Neural cell (in vitro differentiated cells): ENCODE measurements around the gene FOXD2. TPM values are rescaled to one million over a fixed set of nuclear protein-coding genes. Genes with fewer than 3 reads are reported as not detected.

ENCODE experiments used
- H2AFZ ChIP-seq: fragments of 200-600, 300-800 bp; sonication (generic), shearing (Covaris generic); 2 replicates; pipeline ENCODE4 v1.6.0; 2014; ENCODE audit warnings: low read depth, mild to moderate bottlenecking, antibody characterized with exemption, low read length, moderate library complexity
- H3F3A ChIP-seq: fragments of 200-600 bp; shearing (Covaris generic); 2 replicates; pipeline ENCODE4 v1.6.1; 2016; ENCODE audit warnings: mild to moderate bottlenecking, moderate library complexity, mixed read lengths, antibody characterized with exemption, low read length; ENCODE audit not compliant: insufficient read depth, poor library complexity, severe bottlenecking
- H3K27ac ChIP-seq: fragments of 200-600, 300-800 bp; sonication (generic), shearing (Covaris generic); 2 replicates; pipeline ENCODE4 v1.5.1; 2014; ENCODE audit warnings: mild to moderate bottlenecking, low read length, moderate library complexity
- H3K27me3 ChIP-seq: fragments of 300-800, 200-600 bp; sonication (generic), shearing (Covaris generic); 2 replicates; pipeline ENCODE4 v1.6.0; 2014; ENCODE audit warnings: mild to moderate bottlenecking, low read depth, low read length, moderate library complexity; ENCODE audit not compliant: insufficient read depth
- H3K36me3 ChIP-seq: fragments of 300-800, 200-600 bp; sonication (generic), shearing (Covaris generic); 2 replicates; pipeline ENCODE4 v1.5.1; 2014; ENCODE audit warnings: mild to moderate bottlenecking, antibody characterized with exemption, low read length, moderate library complexity; ENCODE audit not compliant: insufficient read depth
- H3K4me2 ChIP-seq: fragments of 300-800, 200-600 bp; sonication (generic), shearing (Covaris generic); 2 replicates; pipeline ENCODE4 v1.6.0; 2014; ENCODE audit warnings: mild to moderate bottlenecking, low read length
- H3K4me3 ChIP-seq: fragments of 300-800, 200-600 bp; sonication (generic), shearing (Covaris generic); 2 replicates; pipeline ENCODE4 v1.5.1; 2014; ENCODE audit warnings: mild to moderate bottlenecking, low read length, moderate library complexity
- H3K79me2 ChIP-seq: fragments of 200-600 bp; shearing (Covaris generic); replicated peaks from 2 replicates; pipeline ENCODE4 v1.6.0; 2014; ENCODE audit warnings: mild to moderate bottlenecking, low read length, moderate library complexity; ENCODE audit not compliant: insufficient read depth
- H3K9ac ChIP-seq: fragments of 300-800, 200-600 bp; sonication (generic), shearing (Covaris generic); 2 replicates; pipeline ENCODE4 v1.6.1; 2016; ENCODE audit warnings: mild to moderate bottlenecking, low read length, mixed read lengths
- H3K9me2 ChIP-seq: fragments of 200-600 bp; shearing (Covaris generic); 2 replicates; pipeline ENCODE4 v1.6.1; 2016; ENCODE audit warnings: mild to moderate bottlenecking, low read length, mixed read lengths; ENCODE audit not compliant: insufficient read depth
- H3K9me3 ChIP-seq: fragments of 200-600, 300-800 bp; sonication (generic), shearing (Covaris generic); 2 replicates; pipeline ENCODE4 v1.6.1; 2016; ENCODE audit warnings: mild to moderate bottlenecking, mixed run types, low read length, moderate library complexity, mixed read lengths
- H4K20me1 ChIP-seq: fragments of 200-600 bp; shearing (Covaris generic); 2 replicates; pipeline ENCODE4 v1.6.1; 2016; ENCODE audit warnings: mild to moderate bottlenecking, mixed run types; ENCODE audit not compliant: insufficient read depth
- EP300 ChIP-seq: fragments of 450-650 bp; conservative IDR thresholded peaks from 2 replicates; pipeline ENCODE4 v1.6.1; 2014; ENCODE audit warnings: antibody characterized with exemption, mild to moderate bottlenecking, moderate library complexity; ENCODE audit not compliant: poor library complexity, severe bottlenecking
- EZH2 ChIP-seq: fragments of 200-600, 300-800 bp; shearing (Covaris generic), sonication (generic); IDR thresholded peaks from 2 replicates; pipeline ENCODE4 v1.6.1; 2014; ENCODE audit warnings: antibody characterized with exemption, low read length, borderline replicate concordance, mild to moderate bottlenecking; ENCODE audit not compliant: insufficient read depth, poor library complexity, severe bottlenecking
- MXI1 ChIP-seq: fragments of 450-650 bp; conservative IDR thresholded peaks from 2 replicates; pipeline ENCODE4 v1.6.1; 2014; ENCODE audit warnings: antibody characterized with exemption, mild to moderate bottlenecking; ENCODE audit not compliant: poor library complexity, severe bottlenecking
- POLR2AphosphoS5 ChIP-seq: IDR thresholded peaks from 2 replicates; pipeline ENCODE4 v1.6.1; 2012
- RAD21 ChIP-seq: fragments of 450-650 bp; conservative IDR thresholded peaks from 2 replicates; pipeline ENCODE4 v1.6.1; 2014; ENCODE audit warnings: antibody characterized with exemption, mild to moderate bottlenecking, moderate library complexity
- SMC3 ChIP-seq: fragments of 450-650 bp; conservative IDR thresholded peaks from 2 replicates; pipeline ENCODE4 v1.6.1; 2014; ENCODE audit warnings: antibody characterized with exemption, mild to moderate bottlenecking, moderate library complexity; ENCODE audit not compliant: poor library complexity
- TAF1 ChIP-seq: IDR thresholded peaks from 2 replicates; pipeline ENCODE4 v1.6.1; 2012; ENCODE audit warnings: low read depth
- polyA plus RNA-seq: library from polyadenylated mRNA; depleted of rRNA; stranded (reverse); fragments of >200 nt; gene quantifications from 2 replicates; pipeline ENCODE4 v1.2.3, GENCODE V29; 2014
- TF ChIP-seq, protein P1 (sequence below): IDR thresholded peaks from 2 replicates; pipeline ENCODE4 v1.6.1; 2012; ENCODE audit warnings: borderline replicate concordance
- TF ChIP-seq, protein P2 (sequence below): fragments of 450-650 bp; IDR thresholded peaks from 2 replicates; pipeline ENCODE4 v1.5.1; 2014; ENCODE audit warnings: antibody characterized with exemption, mild to moderate bottlenecking, moderate library complexity; ENCODE audit not compliant: poor library complexity, severe bottlenecking

FOXD2 gene
- polyA plus RNA-seq, 1 donor from 2014 or later = not detected

DNA sequence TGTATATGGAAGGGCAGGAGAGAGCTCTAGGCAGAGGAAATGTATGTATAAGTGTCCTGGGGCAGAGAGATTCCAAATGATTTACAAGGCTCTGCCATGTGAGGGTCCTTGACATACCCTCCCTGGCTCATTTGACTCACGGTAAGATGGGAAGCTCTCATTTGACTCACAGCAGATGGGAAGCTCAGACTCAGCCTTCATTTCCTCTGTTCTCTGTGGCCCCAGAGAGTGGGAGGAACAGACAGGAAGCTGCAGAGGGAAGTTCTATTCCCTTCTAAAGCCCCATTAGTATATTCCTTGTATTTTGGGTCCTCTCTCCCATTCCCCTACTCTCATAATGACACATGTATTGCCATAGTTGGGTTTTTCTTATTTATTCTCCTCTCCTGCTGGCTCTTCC, 44.9 kb downstream of the FOXD2 start:
- Histone ChIP-seq H3K79me2 (no peaks in the 10 kb centered on the region), H3K27me3 (no peaks in the 10 kb centered on the region), H4K20me1 (no peaks in the 10 kb centered on the region), H3K4me3 (no peak overlapping the region), H3K4me2 (no peak overlapping the region), H2AFZ (no peak overlapping the region), H3K9ac (no peak overlapping the region), H3F3A (no peaks in the 10 kb centered on the region), H3K36me3 (no peaks in the 10 kb centered on the region), H3K9me3 (no peaks in the 10 kb centered on the region), H3K27ac (no peak overlapping the region), H3K9me2 (no peaks in the 10 kb centered on the region)
- TF ChIP-seq EP300 = no peak
- TF ChIP-seq RAD21 = no peak
- TF ChIP-seq, protein P1, sequence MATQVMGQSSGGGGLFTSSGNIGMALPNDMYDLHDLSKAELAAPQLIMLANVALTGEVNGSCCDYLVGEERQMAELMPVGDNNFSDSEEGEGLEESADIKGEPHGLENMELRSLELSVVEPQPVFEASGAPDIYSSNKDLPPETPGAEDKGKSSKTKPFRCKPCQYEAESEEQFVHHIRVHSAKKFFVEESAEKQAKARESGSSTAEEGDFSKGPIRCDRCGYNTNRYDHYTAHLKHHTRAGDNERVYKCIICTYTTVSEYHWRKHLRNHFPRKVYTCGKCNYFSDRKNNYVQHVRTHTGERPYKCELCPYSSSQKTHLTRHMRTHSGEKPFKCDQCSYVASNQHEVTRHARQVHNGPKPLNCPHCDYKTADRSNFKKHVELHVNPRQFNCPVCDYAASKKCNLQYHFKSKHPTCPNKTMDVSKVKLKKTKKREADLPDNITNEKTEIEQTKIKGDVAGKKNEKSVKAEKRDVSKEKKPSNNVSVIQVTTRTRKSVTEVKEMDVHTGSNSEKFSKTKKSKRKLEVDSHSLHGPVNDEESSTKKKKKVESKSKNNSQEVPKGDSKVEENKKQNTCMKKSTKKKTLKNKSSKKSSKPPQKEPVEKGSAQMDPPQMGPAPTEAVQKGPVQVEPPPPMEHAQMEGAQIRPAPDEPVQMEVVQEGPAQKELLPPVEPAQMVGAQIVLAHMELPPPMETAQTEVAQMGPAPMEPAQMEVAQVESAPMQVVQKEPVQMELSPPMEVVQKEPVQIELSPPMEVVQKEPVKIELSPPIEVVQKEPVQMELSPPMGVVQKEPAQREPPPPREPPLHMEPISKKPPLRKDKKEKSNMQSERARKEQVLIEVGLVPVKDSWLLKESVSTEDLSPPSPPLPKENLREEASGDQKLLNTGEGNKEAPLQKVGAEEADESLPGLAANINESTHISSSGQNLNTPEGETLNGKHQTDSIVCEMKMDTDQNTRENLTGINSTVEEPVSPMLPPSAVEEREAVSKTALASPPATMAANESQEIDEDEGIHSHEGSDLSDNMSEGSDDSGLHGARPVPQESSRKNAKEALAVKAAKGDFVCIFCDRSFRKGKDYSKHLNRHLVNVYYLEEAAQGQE = no peak
- TF ChIP-seq, protein P2, sequence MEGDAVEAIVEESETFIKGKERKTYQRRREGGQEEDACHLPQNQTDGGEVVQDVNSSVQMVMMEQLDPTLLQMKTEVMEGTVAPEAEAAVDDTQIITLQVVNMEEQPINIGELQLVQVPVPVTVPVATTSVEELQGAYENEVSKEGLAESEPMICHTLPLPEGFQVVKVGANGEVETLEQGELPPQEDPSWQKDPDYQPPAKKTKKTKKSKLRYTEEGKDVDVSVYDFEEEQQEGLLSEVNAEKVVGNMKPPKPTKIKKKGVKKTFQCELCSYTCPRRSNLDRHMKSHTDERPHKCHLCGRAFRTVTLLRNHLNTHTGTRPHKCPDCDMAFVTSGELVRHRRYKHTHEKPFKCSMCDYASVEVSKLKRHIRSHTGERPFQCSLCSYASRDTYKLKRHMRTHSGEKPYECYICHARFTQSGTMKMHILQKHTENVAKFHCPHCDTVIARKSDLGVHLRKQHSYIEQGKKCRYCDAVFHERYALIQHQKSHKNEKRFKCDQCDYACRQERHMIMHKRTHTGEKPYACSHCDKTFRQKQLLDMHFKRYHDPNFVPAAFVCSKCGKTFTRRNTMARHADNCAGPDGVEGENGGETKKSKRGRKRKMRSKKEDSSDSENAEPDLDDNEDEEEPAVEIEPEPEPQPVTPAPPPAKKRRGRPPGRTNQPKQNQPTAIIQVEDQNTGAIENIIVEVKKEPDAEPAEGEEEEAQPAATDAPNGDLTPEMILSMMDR = no peak
- TF ChIP-seq SMC3 = no peak
- TF ChIP-seq MXI1 = no peak
- TF ChIP-seq POLR2AphosphoS5 = no peak
- no peak for TF ChIP-seq EZH2

- no peak overlapping the region for H2AFZ ChIP-seq
- H3K79me2 ChIP-seq = no peaks in the 10 kb centered on the region
- H3F3A ChIP-seq = no peaks in the 10 kb centered on the region
- no peak for TF ChIP-seq TAF1
- TF ChIP-seq, protein P2 = no peak
- TF ChIP-seq MXI1 = no peak
- TF ChIP-seq EZH2 = no peak
- no peak for TF ChIP-seq RAD21
- TF ChIP-seq SMC3 = no peak
- TF ChIP-seq POLR2AphosphoS5 = no peak
- TF ChIP-seq EP300 = no peak
- TF ChIP-seq, protein P1 = no peak
- no peak overlapping the region for H3K27ac ChIP-seq
- no peaks in the 10 kb centered on the region for H3K27me3 ChIP-seq
- H4K20me1 ChIP-seq = no peaks in the 10 kb centered on the region
- no peak overlapping the region for H3K4me2 ChIP-seq
- no peaks in the 10 kb centered on the region for H3K9me3 ChIP-seq
- H3K9me2 ChIP-seq = no peaks in the 10 kb centered on the region
- H3K4me3 ChIP-seq = no peak overlapping the region
- no peaks in the 10 kb centered on the region for H3K36me3 ChIP-seq
- no peak overlapping the region for H3K9ac ChIP-seq
These were observed 45.8 kb downstream of the FOXD2 start for GRCh38 chr1:47483651-47484050.
